ENCODE data around the gene TRIM60.
"Not testable (repeated sequence)": the region's sequence is repeated elsewhere in the genome, so short reads cannot be mapped to it uniquely, and the experiment has no call there.

TRIM60 gene

DNA sequence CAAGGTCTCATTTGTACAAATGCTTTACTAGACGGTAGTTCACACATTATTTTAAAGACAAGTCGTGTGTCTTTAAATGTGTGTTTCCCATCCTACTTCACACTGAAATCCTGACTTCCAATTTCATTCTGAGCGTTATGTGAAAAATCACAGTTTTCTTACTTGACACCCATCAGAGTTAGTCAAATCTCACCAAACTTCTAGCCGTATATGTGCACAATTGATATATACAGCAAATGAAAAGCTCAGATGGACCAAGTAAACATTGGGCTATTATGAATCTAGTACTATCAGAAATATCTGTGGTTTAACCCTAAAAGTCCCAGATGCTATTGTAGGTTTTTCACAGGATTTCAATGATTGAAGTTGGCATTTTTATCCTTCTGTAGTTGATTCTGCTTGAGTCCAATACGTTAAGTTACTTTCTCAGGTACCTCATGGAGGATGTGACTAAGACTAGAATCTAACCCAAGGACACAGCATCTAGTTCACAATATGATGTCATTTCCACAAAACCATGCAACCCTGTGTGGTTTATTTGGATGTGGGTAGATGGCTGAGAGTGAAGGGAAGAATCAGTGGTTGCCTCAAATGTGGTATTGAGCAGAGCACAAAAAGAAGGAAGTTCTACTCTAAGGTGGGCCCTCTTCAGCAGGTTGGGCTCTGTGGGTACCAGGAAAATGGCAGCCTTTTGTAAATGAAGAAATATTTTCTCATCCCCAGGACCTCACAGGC lies 22.1 kb upstream of the TRIM60 start:
- no peaks in the 10 kb centered on the region for H3K36me3 ChIP-seq (ENCODE audit: control insufficient read depth, insufficient read depth, low read length)
- H3K9ac ChIP-seq (ENCODE audit: low read depth, low read length): no peak overlapping the region
- no peaks in the 10 kb centered on the region for H3K4me1 ChIP-seq (ENCODE audit: control insufficient read depth, insufficient read depth, low read length)
- H3K4me3 ChIP-seq (ENCODE audit: low read depth, low read length): no peak overlapping the region
- no peaks in the 10 kb centered on the region for H3K27me3 ChIP-seq (ENCODE audit: control insufficient read depth, insufficient read depth, low read length)
- no peaks in the 10 kb centered on the region for H3K9me3 ChIP-seq (ENCODE audit: control insufficient read depth, insufficient read depth, low read length)
- no peak overlapping the region for H3K27ac ChIP-seq (ENCODE audit: low read depth, low read length)

DNA sequence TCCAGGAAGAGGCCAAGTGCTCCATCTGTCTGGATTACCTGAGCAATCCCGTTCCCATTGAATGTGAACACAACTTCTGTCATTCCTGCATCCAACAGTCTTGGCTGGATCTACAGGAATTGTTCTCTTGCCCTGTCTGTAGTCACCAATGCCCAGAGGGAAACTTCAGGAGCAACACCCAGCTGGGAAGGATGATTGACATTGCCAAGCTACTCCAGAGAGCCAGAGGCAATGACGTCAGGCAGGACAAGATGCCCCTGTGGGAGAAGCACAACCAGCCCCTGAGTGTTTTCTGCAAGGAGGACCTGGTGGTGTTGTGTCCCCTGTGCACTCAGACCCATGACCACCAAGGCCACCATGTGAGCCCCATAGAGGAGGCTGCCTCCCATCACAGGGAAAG lies 21.3 kb upstream of the TRIM60 start:
- Histone ChIP-seq H3K4me3 (ENCODE audit: low read depth, low read length) (no peak overlapping the region), H3K36me3 (ENCODE audit: control insufficient read depth, insufficient read depth, low read length) (no peaks in the 10 kb centered on the region), H3K27ac (ENCODE audit: low read depth, low read length) (no peak overlapping the region), H3K9me3 (ENCODE audit: control insufficient read depth, insufficient read depth, low read length) (no peaks in the 10 kb centered on the region), H3K9ac (ENCODE audit: low read depth, low read length) (no peak overlapping the region), H3K27me3 (ENCODE audit: control insufficient read depth, insufficient read depth, low read length) (no peaks in the 10 kb centered on the region), H3K4me1 (ENCODE audit: control insufficient read depth, insufficient read depth, low read length) (no peaks in the 10 kb centered on the region)

DNA sequence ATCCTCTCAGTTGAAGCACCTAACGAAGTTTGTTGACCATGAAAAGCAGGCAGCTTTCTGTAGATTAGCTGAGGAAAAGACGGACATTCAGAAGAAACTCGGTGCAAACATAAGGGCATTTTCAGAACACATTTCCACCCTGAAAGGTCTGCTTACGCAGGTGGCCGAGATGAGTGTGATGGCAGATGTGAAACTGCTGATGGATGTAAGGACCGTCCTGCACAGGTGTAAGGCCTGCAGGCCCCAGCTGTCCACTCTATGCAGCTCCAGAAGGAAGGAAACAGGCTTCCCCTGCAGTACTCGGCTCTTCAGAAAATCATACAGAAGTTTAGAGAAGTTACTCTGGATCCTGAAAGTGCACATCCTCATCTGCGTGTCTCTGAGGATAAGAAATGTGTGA lies 20.8 kb upstream of the TRIM60 start:
- Histone ChIP-seq H3K36me3 (ENCODE audit: control insufficient read depth, insufficient read depth, low read length) (no peaks in the 10 kb centered on the region), H3K4me3 (ENCODE audit: low read depth, low read length) (no peak overlapping the region), H3K4me1 (ENCODE audit: control insufficient read depth, insufficient read depth, low read length) (no peaks in the 10 kb centered on the region), H3K27me3 (ENCODE audit: control insufficient read depth, insufficient read depth, low read length) (no peaks in the 10 kb centered on the region), H3K9ac (ENCODE audit: low read depth, low read length) (no peak overlapping the region), H3K27ac (ENCODE audit: low read depth, low read length) (no peak overlapping the region), H3K9me3 (ENCODE audit: control insufficient read depth, insufficient read depth, low read length) (no peaks in the 10 kb centered on the region)

DNA sequence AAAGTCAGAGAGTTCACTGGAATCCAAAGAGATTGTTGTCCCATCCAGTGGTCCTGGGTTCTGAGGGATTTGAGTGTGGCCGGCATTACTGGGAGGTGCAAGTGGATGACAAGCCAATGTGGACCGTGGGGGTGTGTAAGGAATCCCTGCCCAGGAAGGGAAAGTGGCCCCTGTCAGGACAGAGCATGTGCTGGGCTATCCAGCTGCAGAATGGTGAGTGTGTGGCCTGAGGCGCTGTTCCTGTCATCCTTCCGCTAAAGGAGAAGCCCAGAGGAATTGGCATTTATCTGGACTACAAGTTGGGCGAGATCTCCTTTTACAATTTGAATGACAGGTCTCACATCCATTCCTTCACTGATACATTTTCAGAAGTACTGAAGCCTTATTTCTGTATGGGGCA lies 20.4 kb upstream of the TRIM60 start:
- H3K27me3 ChIP-seq (ENCODE audit: control insufficient read depth, insufficient read depth, low read length): no peaks in the 10 kb centered on the region
- H3K4me1 ChIP-seq (ENCODE audit: control insufficient read depth, insufficient read depth, low read length): no peaks in the 10 kb centered on the region
- no peak overlapping the region for H3K4me3 ChIP-seq (ENCODE audit: low read depth, low read length)

DNA sequence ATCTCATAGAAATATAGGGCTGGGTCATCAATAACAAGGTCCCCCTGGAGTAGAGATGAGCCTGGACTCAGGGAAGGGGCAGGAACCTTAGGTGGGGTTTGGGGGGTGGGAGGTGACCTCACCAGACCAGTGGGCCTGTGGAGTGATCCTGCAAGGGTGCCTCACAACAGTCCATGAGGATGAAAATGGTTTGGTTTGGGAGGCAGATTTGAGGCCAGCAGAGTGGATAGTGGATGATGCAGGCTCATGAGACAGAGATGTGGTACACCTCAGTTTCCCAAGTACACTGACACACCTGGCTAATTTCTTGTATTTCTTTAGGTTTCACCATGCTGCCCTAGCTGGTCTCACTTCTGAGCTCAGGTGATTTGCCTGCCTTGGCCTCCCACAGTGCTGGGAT lies 18.1 kb upstream of the TRIM60 start:
- Histone ChIP-seq H3K27ac (ENCODE audit: low read depth, low read length) (no peak overlapping the region), H3K27me3 (ENCODE audit: control insufficient read depth, insufficient read depth, low read length) (no peaks in the 10 kb centered on the region), H3K4me3 (ENCODE audit: low read depth, low read length) (no peak overlapping the region), H3K4me1 (ENCODE audit: control insufficient read depth, insufficient read depth, low read length) (no peaks in the 10 kb centered on the region), H3K9me3 (ENCODE audit: control insufficient read depth, insufficient read depth, low read length) (no peaks in the 10 kb centered on the region), H3K36me3 (ENCODE audit: control insufficient read depth, insufficient read depth, low read length) (no peaks in the 10 kb centered on the region), H3K9ac (ENCODE audit: low read depth, low read length) (no peak overlapping the region)

More for the DNA sequence above, 20.4 kb upstream of the TRIM60 start:
- no peaks in the 10 kb centered on the region for H3K36me3 ChIP-seq (ENCODE audit: control insufficient read depth, insufficient read depth, low read length)
- H3K9me3 ChIP-seq (ENCODE audit: control insufficient read depth, insufficient read depth, low read length): no peaks in the 10 kb centered on the region
- H3K9ac ChIP-seq (ENCODE audit: low read depth, low read length): no peak overlapping the region
- no peak overlapping the region for H3K27ac ChIP-seq (ENCODE audit: low read depth, low read length)

DNA sequence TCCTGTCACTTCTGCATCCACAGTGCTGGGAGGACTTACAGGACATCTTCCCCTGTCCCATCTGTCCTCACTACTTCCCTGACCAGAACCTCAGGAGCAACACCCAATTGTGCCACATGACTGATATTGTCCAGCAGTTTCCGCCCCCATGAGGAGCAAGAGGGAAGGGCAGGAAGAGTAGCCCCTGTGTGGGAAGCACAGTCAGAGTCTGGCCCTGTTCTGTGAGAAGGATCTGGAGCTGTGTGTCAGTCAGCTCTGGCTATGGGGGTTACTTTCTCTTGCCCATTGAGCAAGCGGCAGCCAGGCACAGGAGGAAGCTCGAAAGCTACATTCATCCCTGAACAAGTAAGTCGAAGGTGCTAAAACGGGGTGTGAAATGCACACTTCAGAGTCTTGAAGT lies 14.8 kb upstream of the TRIM60 start:
- Histone ChIP-seq H3K27ac (ENCODE audit: low read depth, low read length) (no peak overlapping the region), H3K4me3 (ENCODE audit: low read depth, low read length) (no peak overlapping the region), H3K36me3 (ENCODE audit: control insufficient read depth, insufficient read depth, low read length) (no peaks in the 10 kb centered on the region), H3K27me3 (ENCODE audit: control insufficient read depth, insufficient read depth, low read length) (no peaks in the 10 kb centered on the region), H3K9ac (ENCODE audit: low read depth, low read length) (no peak overlapping the region), H3K9me3 (ENCODE audit: control insufficient read depth, insufficient read depth, low read length) (peaks cover 4% of the 10 kb centered on the region; the same call in 1 of the 2 replicates), H3K4me1 (ENCODE audit: control insufficient read depth, insufficient read depth, low read length) (no peaks in the 10 kb centered on the region)

DNA sequence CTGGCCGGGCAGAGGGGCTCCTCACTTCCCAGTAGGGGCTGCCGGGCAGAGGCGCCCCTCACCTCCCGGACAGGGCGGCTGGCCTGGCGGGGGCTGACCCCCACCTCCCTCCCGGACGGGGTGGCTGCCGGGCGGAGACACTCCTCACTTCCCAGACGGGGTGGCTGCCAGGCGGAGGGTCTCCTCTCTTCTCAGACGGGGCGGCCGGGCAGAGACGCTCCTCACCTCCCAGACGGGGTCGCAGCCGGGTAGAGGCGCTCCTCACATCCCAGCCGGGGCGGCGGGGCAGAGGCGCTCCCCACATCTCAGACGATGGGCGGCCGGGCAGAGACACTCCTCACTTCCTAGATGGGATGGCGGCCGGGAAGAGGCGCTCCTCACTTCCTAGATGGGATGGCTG lies 11.8 kb upstream of the TRIM60 start:
- not testable (repeated sequence) for H3K9ac ChIP-seq (ENCODE audit: low read depth, low read length); H3K27me3 ChIP-seq (ENCODE audit: control insufficient read depth, insufficient read depth, low read length); H3K27ac ChIP-seq (ENCODE audit: low read depth, low read length); H3K4me1 ChIP-seq (ENCODE audit: control insufficient read depth, insufficient read depth, low read length); H3K9me3 ChIP-seq (ENCODE audit: control insufficient read depth, insufficient read depth, low read length); H3K36me3 ChIP-seq (ENCODE audit: control insufficient read depth, insufficient read depth, low read length); H3K4me3 ChIP-seq (ENCODE audit: low read depth, low read length)

DNA sequence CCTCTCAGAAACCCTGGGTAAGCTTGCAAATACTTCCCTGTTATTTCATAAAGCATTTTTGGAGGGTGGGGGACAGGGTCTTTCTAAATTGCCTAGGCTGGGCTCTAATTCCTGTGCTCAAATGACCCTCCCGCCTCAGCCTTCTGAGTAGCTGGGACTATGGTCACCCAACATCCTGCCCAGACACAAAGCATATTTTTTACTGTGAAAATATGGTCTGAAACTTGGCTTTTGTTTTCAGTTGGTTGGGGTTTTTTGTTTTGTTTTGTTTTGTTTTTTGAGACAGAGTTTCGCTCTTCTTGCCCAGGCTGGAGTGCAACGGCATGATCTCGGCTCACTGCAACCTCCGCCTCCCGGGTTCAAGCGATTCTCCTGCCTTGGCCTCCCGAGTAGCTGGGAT lies 6.0 kb upstream of the TRIM60 start:
- not testable (repeated sequence) for H3K27ac ChIP-seq (ENCODE audit: low read depth, low read length); H3K9ac ChIP-seq (ENCODE audit: low read depth, low read length); H3K4me3 ChIP-seq (ENCODE audit: low read depth, low read length); H3K36me3 ChIP-seq (ENCODE audit: control insufficient read depth, insufficient read depth, low read length); H3K9me3 ChIP-seq (ENCODE audit: control insufficient read depth, insufficient read depth, low read length); H3K4me1 ChIP-seq (ENCODE audit: control insufficient read depth, insufficient read depth, low read length); H3K27me3 ChIP-seq (ENCODE audit: control insufficient read depth, insufficient read depth, low read length)

DNA sequence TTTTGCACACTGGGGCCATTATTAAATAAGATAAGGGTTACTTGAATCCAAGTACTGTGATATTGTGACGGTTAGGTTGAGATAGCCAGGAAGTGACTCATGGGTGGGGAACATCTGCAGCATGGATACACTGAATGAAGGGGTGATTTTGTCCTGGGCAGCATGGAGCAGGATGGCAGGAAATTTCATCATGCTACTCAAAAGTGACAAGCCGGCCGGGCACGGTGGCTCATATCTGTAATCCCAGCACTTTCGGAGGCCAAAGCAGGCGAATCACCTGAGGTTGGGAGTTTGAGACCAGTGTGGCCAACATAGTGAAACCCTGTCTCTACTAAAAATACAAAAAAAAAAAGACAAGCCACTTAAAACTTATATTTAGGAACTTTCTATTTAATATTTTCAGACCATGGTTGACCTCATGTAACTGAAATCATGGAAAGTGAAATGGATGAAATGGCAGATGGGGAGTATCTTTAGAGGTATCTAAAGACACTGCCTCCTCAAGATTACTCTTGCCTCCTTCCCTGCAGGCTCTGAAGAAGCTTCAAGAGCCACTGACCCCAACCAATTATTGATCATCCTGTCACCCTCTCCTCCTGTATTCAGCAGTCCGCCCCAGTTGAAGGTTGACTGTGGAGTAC lies 3.9 kb upstream of the TRIM60 start:
- Histone ChIP-seq H3K4me1 (ENCODE audit: control insufficient read depth, insufficient read depth, low read length) (no peaks in the 10 kb centered on the region), H3K9ac (ENCODE audit: low read depth, low read length) (no peak overlapping the region), H3K36me3 (ENCODE audit: control insufficient read depth, insufficient read depth, low read length) (no peaks in the 10 kb centered on the region), H3K9me3 (ENCODE audit: control insufficient read depth, insufficient read depth, low read length) (no peaks in the 10 kb centered on the region; the same call in 1 of the 2 replicates), H3K27ac (ENCODE audit: low read depth, low read length) (no peak overlapping the region), H3K27me3 (ENCODE audit: control insufficient read depth, insufficient read depth, low read length) (no peaks in the 10 kb centered on the region), H3K4me3 (ENCODE audit: low read depth, low read length) (no peak overlapping the region)

DNA sequence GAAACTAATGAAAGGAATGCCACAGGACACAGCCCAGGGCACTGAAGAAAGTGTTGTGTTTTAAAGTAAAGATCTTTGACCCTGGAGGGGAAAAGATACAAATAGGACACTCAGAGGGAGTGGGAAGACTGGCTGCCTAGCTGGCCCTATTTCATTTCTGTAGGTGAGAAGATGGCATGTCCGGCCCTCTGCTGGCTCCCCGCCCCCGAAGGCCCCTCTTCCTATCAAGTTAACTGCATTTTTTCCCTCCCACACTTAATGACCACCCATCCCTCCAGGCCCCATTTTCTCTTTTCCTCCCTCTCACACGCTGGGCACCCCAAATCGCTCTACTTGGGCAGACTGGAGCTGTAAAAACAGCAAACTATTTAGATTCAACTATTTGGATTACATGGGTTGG lies 16.4 kb downstream of the TRIM60 start:
- Histone ChIP-seq H3K4me1 (ENCODE audit: control insufficient read depth, insufficient read depth, low read length) (no peaks in the 10 kb centered on the region), H3K9me3 (ENCODE audit: control insufficient read depth, insufficient read depth, low read length) (no peaks in the 10 kb centered on the region), H3K9ac (ENCODE audit: low read depth, low read length) (no peak overlapping the region), H3K27ac (ENCODE audit: low read depth, low read length) (no peak overlapping the region), H3K36me3 (ENCODE audit: control insufficient read depth, insufficient read depth, low read length) (no peaks in the 10 kb centered on the region), H3K4me3 (ENCODE audit: low read depth, low read length) (no peak overlapping the region), H3K27me3 (ENCODE audit: control insufficient read depth, insufficient read depth, low read length) (no peaks in the 10 kb centered on the region)

DNA sequence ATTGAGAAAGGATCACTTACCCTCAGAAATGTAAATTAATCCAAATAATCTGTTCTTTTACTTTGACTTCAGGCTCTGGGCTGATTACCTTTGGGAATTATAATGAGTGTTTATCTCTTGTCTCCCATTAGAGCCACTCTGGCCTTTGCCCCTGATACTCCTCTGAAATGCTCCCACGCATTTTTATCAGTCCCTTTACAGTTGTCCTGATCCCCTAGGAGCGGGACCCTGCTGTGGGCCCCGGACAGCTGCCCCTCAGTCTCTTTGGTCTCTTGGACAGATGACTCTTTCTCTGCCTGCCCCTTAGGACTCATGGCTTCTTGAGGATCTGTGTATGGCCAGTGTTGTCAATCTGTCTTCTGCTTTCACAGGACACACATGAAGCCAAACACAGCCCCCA lies 20.8 kb downstream of the TRIM60 start:
- no peak overlapping the region for H3K4me3 ChIP-seq (ENCODE audit: low read depth, low read length)
- no peaks in the 10 kb centered on the region for H3K4me1 ChIP-seq (ENCODE audit: control insufficient read depth, insufficient read depth, low read length)
- H3K9ac ChIP-seq (ENCODE audit: low read depth, low read length): no peak overlapping the region
- H3K36me3 ChIP-seq (ENCODE audit: control insufficient read depth, insufficient read depth, low read length): no peaks in the 10 kb centered on the region
- no peaks in the 10 kb centered on the region for H3K27me3 ChIP-seq (ENCODE audit: control insufficient read depth, insufficient read depth, low read length)
- no peak overlapping the region for H3K27ac ChIP-seq (ENCODE audit: low read depth, low read length)
- H3K9me3 ChIP-seq (ENCODE audit: control insufficient read depth, insufficient read depth, low read length): no peaks in the 10 kb centered on the region

Measured in HUES48 (cell line).